Breast epithelium (tissue), 3 donors: Measurements from ENCODE around the gene BCAS1.

Experiments used
- POLR2A ChIP-seq: fragments of 450-650 bp; IDR thresholded peaks from one replicate; pipeline ENCODE4 v1.6.1; 2016; ENCODE audit warnings: antibody characterized with exemption, mild to moderate bottlenecking, moderate library complexity
- POLR2AphosphoS5 ChIP-seq, 3 donors: sonication (generic); formaldehyde crosslinking; IDR thresholded peaks; one replicate each; pipeline ENCODE4 v1.6.1; 2017; ENCODE audit warnings: antibody characterized with exemption in 3 of 3
- TF ChIP-seq, protein P1 (sequence below), 3 donors: fragments of 450-650 bp; IDR thresholded peaks; one replicate each; pipeline ENCODE4 v1.5.1; 2016 to 2017; ENCODE audit warnings: antibody characterized with exemption in 3 of 3, mild to moderate bottlenecking in 3 of 3, moderate library complexity in 3 of 3

GRCh38 chr20:54042021-54042420 lies 28.4 kb downstream of the BCAS1 start:
- TF ChIP-seq, protein P1, sequence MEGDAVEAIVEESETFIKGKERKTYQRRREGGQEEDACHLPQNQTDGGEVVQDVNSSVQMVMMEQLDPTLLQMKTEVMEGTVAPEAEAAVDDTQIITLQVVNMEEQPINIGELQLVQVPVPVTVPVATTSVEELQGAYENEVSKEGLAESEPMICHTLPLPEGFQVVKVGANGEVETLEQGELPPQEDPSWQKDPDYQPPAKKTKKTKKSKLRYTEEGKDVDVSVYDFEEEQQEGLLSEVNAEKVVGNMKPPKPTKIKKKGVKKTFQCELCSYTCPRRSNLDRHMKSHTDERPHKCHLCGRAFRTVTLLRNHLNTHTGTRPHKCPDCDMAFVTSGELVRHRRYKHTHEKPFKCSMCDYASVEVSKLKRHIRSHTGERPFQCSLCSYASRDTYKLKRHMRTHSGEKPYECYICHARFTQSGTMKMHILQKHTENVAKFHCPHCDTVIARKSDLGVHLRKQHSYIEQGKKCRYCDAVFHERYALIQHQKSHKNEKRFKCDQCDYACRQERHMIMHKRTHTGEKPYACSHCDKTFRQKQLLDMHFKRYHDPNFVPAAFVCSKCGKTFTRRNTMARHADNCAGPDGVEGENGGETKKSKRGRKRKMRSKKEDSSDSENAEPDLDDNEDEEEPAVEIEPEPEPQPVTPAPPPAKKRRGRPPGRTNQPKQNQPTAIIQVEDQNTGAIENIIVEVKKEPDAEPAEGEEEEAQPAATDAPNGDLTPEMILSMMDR (IDR thresholded peaks at IDR 0.05): no peak
- TF ChIP-seq POLR2AphosphoS5 (IDR thresholded peaks at IDR 0.05): no peak
- no peak for TF ChIP-seq POLR2A
